Measurements from ENCODE around the gene PEA15.

DNA sequence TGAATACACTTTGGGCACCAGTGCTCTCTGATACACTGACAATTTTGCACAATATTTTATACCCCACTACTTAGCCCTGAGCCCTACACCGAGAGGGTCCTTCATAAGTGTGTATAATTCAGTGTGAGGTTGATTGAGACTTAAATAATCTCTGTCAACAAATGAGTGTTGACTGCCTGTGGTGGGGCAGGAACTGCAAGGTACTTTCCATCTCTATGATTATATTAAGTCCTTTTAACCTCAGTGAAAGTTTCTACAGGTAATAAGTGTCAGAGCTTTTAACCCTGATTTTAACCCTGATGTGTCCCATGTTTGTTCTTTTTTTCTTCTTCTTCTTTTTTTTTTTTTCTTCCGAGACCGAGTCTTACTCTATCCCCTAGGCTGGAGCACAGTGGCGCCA is 9.0 kb upstream of the PEA15 start:
- TF ChIP-seq, protein P1, sequence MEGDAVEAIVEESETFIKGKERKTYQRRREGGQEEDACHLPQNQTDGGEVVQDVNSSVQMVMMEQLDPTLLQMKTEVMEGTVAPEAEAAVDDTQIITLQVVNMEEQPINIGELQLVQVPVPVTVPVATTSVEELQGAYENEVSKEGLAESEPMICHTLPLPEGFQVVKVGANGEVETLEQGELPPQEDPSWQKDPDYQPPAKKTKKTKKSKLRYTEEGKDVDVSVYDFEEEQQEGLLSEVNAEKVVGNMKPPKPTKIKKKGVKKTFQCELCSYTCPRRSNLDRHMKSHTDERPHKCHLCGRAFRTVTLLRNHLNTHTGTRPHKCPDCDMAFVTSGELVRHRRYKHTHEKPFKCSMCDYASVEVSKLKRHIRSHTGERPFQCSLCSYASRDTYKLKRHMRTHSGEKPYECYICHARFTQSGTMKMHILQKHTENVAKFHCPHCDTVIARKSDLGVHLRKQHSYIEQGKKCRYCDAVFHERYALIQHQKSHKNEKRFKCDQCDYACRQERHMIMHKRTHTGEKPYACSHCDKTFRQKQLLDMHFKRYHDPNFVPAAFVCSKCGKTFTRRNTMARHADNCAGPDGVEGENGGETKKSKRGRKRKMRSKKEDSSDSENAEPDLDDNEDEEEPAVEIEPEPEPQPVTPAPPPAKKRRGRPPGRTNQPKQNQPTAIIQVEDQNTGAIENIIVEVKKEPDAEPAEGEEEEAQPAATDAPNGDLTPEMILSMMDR (conservative IDR thresholded peaks at IDR 0.05 in 1 of 2, IDR thresholded peaks at IDR 0.05 in 1 of 2; ENCODE audit: low read depth in 1 of 2, low read length in 2 of 2) = no peak
- TF ChIP-seq EZH2 (IDR thresholded peaks at IDR 0.05; ENCODE audit: low read length, missing control alignments) = no peak
